ENCODE results near the gene GEMIN7. TPM values are rescaled to one million over a fixed set of nuclear protein-coding genes. Genes with fewer than 3 reads are reported as not detected.

The GEMIN7 gene, protein sequence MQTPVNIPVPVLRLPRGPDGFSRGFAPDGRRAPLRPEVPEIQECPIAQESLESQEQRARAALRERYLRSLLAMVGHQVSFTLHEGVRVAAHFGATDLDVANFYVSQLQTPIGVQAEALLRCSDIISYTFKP
- 47.1 and 60.6 TPM in 2 replicates for polyA plus RNA-seq

DNA sequence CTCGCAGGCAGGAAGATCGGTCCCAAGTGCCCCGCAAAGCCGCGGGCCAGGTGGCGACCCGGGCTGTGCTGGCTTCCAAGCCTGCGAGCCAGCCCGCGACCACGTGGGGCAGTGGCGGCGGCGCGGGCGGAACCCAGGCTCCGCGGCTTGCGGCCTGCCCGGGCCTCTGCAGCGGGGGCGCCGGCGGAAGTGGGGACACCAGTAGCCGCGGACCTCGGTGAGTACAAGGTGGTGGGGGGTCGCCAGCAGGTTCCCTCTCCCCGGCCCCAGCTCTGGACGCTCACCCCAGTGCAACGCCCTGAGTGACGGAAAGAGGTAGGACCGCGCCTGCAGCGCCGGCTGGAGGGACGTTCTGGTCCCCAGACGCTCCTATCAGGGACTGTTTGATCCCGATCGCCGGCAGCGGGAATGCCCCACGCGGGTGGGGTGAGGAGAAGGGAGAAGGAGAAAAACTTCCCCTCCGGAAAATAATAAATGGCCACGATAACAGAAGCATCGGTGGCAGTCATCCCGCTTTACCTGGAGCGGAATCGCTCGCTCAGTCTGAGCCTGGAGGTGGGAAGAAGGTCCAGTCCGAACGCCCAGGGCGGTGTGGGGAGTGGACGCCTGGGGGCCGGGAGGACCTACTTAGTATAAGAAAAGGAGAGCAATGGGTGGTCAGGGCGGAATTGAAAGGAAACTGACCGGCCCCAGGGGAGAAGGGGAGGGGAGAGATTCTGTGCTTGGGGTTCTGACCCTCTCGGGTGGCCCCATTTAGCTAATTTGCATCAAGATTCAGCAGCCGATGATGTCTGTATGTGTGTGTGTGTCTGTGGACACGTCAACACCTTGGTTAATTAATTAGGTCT lies at the start of gene GEMIN7:
GEMIN7 (plus strand) TSS at position 198 of the 848 bp plus-strand sequence. CDS start 10,855 bp downstream, outside the sequence.

DNA sequence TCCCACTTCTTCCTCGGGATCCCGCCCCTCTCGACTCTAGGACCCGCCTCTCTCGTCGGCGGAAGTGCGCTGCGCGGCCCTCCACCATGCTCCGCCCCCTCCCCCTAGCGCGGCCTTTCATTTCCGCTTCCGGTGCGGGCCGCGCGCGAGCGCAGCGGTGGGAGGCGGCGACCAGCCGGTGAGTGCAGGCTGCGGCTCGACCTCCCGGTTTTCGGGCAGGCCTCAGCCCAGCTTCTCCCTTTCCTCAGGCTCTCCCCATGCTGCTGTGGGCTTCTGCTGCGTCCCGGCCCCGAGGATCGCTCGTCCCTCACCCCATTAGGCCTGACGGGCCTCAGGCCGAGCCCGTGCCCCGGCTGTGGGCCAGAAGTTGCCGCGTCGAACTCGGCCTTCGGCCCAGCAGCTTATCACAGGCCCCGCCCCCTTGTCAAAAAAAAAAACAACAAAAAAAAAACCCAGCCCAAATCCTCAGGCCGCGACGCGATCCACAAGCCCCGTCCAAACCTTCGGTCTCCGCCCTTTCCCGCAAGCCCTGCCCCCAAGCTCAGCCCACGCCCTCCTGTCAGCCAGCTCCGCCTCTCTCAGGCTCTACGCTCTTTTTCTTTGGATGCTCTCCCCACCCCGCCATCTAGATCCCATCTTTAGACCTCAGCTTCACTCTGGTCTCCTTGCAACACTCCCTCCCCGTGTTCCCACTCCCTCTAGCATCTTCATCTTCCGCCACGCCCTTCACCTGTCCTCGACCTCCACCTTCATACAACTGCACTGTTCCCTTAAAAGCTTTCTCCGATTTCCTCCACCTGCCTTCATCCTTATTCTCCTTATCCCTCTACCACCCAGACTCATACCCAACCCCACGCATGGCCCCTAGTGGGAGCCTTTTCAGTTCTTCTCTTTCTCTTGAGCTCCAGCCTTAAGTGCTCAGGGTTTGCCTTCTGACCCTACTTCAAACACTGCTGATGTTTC lies 39.8 kb upstream of the GEMIN7 start, which contains the start of gene CLASRP:
CLASRP (plus strand) TSS at position 115 of the 963 bp plus-strand sequence. CDS start 1,168 bp downstream, outside the sequence.

DNA sequence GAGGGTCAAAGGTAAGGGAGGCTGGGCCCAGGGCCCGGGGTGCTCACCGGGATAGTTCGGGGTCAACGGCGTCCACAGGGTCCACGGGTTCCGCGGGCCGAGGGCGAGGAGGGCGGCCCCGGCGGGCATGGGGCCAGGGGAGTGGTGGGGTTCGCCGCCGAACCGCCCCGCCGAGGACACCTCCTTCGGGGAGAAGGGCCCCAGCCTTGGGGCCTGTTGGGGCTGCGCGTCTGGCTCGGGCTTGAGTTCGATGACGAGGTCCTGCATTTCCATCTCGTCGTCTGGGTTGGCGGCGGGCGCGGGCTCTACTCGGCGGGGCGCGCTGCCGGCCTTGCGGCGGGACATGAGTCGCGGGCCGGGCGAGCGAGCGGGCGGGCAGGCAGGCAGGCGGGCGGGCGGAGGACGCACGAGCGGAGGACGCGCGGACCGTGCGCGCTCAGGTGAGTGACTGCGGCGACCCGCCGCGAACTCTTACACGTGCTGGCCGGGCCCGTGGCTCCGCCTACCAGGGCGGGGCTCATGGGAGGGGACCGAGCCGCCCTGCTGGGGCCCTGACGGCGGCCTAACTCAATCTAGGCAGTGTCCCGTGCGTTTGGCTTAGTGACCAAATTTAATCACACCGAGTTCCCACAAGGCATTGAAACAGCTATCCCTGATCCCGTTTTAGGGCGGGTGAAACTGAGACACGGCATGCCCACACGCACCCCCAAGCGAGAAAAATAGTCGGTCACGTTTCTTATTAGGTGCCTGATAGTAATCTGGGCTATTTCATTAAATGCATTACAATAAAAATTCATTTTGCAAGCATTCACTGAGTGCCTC lies 2.8 kb upstream of the GEMIN7 start, which contains the start of gene ZNF296:
ZNF296 (minus strand) TSS at position 450 of the 822 bp plus-strand sequence; CDS start at position 345, 105 bp downstream.

DNA sequence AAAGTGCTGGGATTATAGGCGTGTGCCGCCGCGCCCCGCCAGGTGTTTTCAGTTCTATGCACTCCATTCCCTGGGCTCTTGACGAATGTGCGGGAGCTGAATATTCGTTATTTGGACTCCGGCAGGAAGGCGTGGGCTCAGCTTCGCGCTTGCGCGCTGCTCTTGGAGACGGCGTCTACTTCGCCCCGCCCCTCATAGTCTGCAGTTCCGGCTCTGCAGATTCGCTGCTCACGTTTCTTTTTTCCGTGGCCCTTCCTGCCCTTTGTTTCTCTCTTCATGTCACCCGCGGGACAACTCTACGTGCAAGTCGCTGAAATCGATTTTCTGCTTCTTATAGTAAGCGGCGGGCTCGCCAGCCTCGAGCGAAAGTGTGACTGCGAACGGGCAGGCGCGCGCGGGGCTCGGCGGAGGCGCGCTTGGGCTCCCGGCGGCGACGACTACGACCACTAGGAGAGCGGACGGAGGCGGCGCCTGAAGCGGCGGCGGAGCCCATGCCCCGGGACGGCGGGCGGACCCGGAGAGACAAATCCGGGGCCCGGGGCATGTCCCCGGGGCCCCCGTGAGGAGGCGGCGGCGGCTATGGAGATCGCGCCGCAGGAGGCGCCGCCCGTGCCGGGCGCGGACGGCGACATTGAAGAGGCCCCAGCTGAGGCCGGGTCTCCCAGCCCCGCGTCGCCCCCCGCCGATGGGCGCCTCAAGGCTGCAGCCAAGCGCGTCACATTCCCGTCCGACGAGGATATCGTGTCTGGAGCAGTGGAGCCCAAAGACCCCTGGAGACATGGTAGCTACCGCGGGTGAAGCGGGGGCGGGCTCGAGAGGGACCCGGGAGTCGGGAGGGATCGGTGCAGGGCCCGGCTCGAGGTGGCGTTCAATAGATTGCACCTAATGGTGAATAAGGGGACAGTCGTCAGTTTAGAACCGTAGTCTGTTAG lies 14.0 kb downstream of the GEMIN7 start, which contains the start of gene PPP1R37:
PPP1R37 (plus strand) TSS at position 433 of the 932 bp plus-strand sequence; CDS start at position 580, 147 bp downstream.

Other genes with a start within 250 kb of the GEMIN7 start
- 6.2 and 21.5 TPM in 2 replicates for gene NECTIN2, start 233.0 kb upstream of the GEMIN7 start, polyA plus RNA-seq
- 1.8 and 2.7 TPM in 2 replicates for gene TOMM40, start 188.0 kb upstream of the GEMIN7 start, polyA plus RNA-seq
- 6.2 and 10.7 TPM in 2 replicates for gene APOE, start 173.5 kb upstream of the GEMIN7 start, polyA plus RNA-seq
- 5.7 and 19.8 TPM in 2 replicates for gene APOC1, start 164.7 kb upstream of the GEMIN7 start, polyA plus RNA-seq
- not detected in 2 replicates for gene APOC4, start 137.0 kb upstream of the GEMIN7 start, polyA plus RNA-seq
- gene APOC2, start 133.2 kb upstream of the GEMIN7 start, polyA plus RNA-seq: 0.98 TPM in 1 of 2 replicates, not detected in the other
- 1.7 and 5.9 TPM in 2 replicates for gene CLPTM1, start 123.9 kb upstream of the GEMIN7 start, polyA plus RNA-seq
- gene RELB, start 77.8 kb upstream of the GEMIN7 start, polyA plus RNA-seq: 0.23 and 1.6 TPM in 2 replicates
- gene CLASRP, start 40.2 kb upstream of the GEMIN7 start, polyA plus RNA-seq: 1.2 and 2.1 TPM in 2 replicates
- 0.15 TPM in 1 of 2 replicates, not detected in the other for gene ZNF296, start 2.8 kb upstream of the GEMIN7 start, polyA plus RNA-seq
- 0.38 TPM in 1 of 2 replicates, not detected in the other for gene PPP1R37, start 13.9 kb downstream of the GEMIN7 start, polyA plus RNA-seq
- gene NKPD1, start 81.7 kb downstream of the GEMIN7 start, polyA plus RNA-seq: not detected in 2 replicates
- 21.4 and 25.5 TPM in 2 replicates for gene TRAPPC6A, start 99.0 kb downstream of the GEMIN7 start, polyA plus RNA-seq
- 1.6 and 4.4 TPM in 2 replicates for gene BLOC1S3, start 99.5 kb downstream of the GEMIN7 start, polyA plus RNA-seq
- not detected in 2 replicates for gene EXOC3L2, start 166.1 kb downstream of the GEMIN7 start, polyA plus RNA-seq
- gene MARK4, start 172.0 kb downstream of the GEMIN7 start, polyA plus RNA-seq: 3.1 and 3.7 TPM in 2 replicates
- gene CKM, start 243.6 kb downstream of the GEMIN7 start, polyA plus RNA-seq: not detected in 2 replicates